Epithelial cell of proximal tubule (primary cell): Measurements from ENCODE around the gene POLD4. TPM values are rescaled to one million over a fixed set of nuclear protein-coding genes. Genes with fewer than 3 reads are reported as not detected.

Source experiments
- DNase-seq: peaks from one replicate; pipeline ENCODE4 v3.0.0-alpha.2; 2011; ENCODE audit warnings: low read depth
- H3K4me3 ChIP-seq: 2 replicates; pipeline ENCODE4 v1.5.1; 2011; ENCODE audit warnings: low read depth, mild to moderate bottlenecking, low read length
- total RNA-seq: library from RNA; depleted of rRNA; stranded (reverse); fragments of >200 nt; gene quantifications from 2 replicates; pipeline ENCODE4 v1.2.3, GENCODE V29; 2015
- TF ChIP-seq, protein P1 (sequence below): conservative IDR thresholded peaks from 2 replicates; pipeline ENCODE4 v1.5.1; 2012; ENCODE audit warnings: low read depth, mild to moderate bottlenecking, low read length

The POLD4 gene
- total RNA-seq, 1 donor from 2014 or later, result 174 TPM

DNA sequence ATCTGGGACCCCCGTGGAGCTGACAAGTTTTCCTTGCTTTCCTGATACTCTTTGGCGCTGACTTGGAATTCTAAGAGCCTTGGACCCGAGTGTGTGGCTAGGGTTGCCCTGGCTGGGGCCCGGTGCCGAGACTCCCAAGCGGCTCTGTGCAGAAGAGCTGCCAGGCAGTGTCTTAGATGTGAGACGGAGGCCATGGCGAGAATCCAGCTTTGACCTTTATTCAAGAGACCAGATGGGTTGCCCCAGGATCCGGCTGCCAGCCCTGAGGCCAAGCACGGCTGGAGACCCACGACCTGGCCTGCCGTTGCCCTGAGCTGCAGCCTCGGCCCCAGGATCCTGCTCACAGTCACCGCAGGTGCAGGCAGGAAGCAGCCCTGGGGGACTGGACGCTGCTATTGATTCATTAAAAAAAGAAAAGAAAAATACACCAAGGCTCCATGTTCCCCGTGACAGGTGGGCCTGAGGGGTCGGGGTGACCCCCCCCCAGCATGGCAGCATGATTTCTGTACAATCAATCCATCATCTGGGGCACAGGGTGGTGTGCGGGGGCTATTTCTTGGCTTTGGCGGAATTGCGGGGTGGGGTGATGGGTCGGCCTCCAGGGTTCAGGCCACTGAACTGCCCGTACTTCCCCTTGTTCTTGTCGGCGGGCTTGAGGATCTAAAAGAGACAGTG lies 44.8 kb upstream of the POLD4 start:
- no peak for DNase-seq
- TF ChIP-seq, protein P1, sequence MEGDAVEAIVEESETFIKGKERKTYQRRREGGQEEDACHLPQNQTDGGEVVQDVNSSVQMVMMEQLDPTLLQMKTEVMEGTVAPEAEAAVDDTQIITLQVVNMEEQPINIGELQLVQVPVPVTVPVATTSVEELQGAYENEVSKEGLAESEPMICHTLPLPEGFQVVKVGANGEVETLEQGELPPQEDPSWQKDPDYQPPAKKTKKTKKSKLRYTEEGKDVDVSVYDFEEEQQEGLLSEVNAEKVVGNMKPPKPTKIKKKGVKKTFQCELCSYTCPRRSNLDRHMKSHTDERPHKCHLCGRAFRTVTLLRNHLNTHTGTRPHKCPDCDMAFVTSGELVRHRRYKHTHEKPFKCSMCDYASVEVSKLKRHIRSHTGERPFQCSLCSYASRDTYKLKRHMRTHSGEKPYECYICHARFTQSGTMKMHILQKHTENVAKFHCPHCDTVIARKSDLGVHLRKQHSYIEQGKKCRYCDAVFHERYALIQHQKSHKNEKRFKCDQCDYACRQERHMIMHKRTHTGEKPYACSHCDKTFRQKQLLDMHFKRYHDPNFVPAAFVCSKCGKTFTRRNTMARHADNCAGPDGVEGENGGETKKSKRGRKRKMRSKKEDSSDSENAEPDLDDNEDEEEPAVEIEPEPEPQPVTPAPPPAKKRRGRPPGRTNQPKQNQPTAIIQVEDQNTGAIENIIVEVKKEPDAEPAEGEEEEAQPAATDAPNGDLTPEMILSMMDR, result no peak
- no peak overlapping the region for H3K4me3 ChIP-seq

DNA sequence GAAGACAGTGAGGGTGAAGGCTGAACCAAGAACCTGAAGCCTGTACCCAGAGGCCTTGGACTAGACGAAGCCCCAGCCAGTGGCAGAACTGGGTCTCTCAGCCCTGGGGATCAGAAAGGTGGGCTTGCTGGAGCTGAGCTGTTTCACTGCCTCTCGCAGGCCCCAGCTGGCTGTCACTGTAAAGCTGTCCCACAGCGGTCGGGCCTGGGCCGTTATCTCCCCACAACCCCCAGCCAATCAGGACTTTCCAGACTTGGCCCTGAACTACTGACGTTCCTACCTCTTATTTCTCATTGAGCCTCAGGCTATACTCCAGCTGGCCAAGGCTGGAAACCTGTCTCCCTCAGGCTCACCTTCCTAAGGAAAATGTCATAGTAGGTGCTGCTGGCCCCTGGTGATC lies 44.2 kb upstream of the POLD4 start:
- TF ChIP-seq, protein P1, result no peak
- H3K4me3 ChIP-seq, result no peak overlapping the region
- DNase-seq, result no peak

DNA sequence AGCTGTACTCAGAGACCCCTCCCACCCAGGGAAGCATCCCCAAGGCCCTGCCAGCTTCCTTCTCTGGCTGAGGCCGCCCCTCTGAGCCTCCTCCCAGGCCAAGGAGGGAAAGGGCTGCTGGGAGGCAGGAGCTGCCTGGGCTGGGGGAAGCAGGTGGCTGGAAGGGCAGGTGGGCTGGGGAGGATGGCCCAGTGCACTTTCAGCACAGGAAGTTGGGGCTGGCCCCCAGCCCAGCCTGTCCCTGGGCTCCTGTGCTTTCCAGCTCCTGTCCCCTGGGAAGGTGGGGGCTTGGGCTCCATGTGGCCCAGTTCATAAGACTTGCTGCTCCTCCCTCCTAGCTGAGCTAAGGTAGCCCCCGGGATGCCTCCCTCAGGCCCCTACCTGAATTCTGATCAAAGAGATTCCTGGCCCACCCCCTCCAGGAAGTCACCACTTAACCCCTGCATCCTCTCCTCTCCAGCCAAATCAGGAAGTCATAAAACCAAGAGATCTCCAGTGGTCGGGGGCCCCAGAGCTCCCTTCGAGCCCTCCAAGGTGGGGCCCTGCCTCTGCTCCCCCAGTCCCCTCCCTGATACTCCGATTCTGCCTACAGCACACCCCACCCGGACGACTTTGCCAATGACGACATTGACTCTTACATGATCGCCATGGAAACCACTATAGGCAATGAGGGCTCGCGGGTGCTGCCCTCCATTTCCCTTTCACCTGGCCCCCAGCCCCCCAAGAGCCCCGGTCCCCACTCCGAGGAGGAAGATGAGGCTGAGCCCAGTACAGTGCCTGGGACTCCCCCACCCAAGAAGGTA lies 43.4 kb upstream of the POLD4 start:
- no peak for DNase-seq
- no peak overlapping the region for H3K4me3 ChIP-seq
- TF ChIP-seq, protein P1, result no peak

DNA sequence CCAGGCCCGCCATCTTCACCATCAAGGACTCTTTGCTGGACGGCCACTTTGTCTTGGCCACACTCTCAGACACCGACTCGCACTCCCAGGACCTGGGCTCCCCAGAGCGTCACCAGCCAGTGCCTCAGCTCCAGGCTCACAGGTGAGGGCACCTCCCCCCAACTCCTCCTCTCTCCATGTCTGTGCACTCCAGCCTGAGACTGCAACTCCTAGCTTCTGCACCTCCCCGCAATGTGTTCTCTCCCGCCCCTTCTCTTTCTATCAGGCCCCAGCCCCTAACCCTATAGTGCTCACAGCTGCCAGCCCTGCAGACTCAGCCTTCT lies 42.9 kb upstream of the POLD4 start:
- TF ChIP-seq, protein P1, result no peak
- no peak overlapping the region for H3K4me3 ChIP-seq
- DNase-seq, result no peak

DNA sequence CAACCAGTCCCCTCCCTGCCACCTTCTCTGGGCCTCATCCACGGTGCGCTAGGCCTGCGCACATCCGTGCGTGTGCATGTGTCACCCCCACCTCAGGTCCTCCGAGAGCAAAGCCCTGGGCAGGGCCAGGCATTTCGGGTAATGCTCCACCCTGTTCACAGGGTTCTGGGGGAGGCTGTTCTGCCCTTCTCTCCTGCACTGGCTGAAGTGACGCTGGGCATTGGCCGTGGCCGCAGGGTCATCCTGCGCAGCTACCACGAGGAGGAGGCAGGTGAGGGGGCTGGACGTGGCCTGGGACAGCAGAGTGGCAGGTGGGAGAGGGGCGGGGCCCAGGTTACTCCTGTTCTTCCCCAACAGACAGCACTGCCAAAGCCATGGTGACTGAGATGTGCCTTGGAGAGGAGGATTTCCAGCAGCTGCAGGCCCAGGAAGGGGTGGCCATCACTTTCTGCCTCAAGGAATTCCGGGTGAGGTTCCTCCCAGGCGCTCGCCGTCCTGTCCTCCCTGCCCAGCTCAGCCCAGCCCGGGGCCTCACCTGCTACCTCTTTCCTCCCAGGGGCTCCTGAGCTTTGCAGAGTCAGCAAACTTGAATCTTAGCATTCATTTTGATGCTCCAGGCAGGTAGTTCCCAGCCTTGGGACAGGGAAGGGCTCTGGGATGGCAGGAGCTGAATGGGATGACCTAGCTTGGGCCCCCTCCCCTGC lies 42.4 kb upstream of the POLD4 start:
- H3K4me3 ChIP-seq, result no peak overlapping the region
- TF ChIP-seq, protein P1, result no peak
- DNase-seq, result no peak

DNA sequence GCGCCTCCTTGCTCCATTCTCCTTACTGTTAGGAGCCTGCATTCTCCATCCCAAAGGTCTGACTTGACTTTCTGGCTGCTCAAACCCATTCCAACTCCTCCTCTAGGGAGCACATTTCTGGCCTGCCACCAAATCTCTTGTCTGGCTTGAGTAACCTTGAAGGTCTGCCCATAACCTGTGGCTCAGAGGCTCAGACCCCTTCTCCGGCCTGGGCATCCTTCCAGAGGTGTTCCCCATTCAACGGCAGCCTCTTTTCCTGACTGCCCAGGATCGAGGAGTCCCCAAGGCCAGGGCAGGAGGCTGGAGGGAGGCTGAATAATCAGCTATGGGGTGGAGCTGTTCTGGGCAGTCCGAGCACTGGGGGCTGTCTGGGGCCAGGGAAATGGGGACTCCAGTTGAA lies 40.6 kb upstream of the POLD4 start:
- no peak overlapping the region for H3K4me3 ChIP-seq
- TF ChIP-seq, protein P1, result no peak
- no peak for DNase-seq
